Stimulated activated naive CD8-positive, alpha-beta T cell treated with anti-CD3 and anti-CD28 coated beads, Interleukin-15, amount 100 ng/mL, for 72 hours (primary cell): ENCODE measurements around the gene AFG1L.
"Not testable (repeated sequence)": the region's sequence is repeated elsewhere in the genome, so short reads cannot be mapped to it uniquely, and the experiment has no call there.

ENCODE experiments used
- ATAC-seq: fragments of 150-1000 bp; cut with Tn5 transposase; 2 replicates; pipeline ENCODE4 v1.10.0; 2021; ENCODE audit warnings: mild to moderate bottlenecking, moderate library complexity
- DNase-seq, 2 donors: peaks; one replicate each; pipeline ENCODE4 v3.0.0; 2021 to 2022
- H3K27ac Mint-ChIP-seq, 2 donors: one replicate each; pipeline ENCODE4 v1.8.0; 2022; ENCODE audit warnings: mild to moderate bottlenecking in 2 of 2, mixed read lengths in 2 of 2, moderate library complexity in 2 of 2
- H3K27me3 Mint-ChIP-seq: one replicate; pipeline ENCODE4 v1.8.0; 2022; ENCODE audit warnings: mixed read lengths
- H3K4me1 Mint-ChIP-seq: one replicate; pipeline ENCODE4 v1.8.0; 2022; ENCODE audit warnings: mild to moderate bottlenecking, mixed read lengths
- H3K4me3 Mint-ChIP-seq, 2 donors: one replicate each; pipeline ENCODE4 v1.8.0; 2022; ENCODE audit warnings: mild to moderate bottlenecking in 2 of 2, mixed read lengths in 2 of 2, moderate library complexity in 1 of 2
- H3K9me3 Mint-ChIP-seq, 2 donors: one replicate each; pipeline ENCODE4 v1.8.0; 2022; ENCODE audit warnings: mixed read lengths in 2 of 2

Gene AFG1L

DNA sequence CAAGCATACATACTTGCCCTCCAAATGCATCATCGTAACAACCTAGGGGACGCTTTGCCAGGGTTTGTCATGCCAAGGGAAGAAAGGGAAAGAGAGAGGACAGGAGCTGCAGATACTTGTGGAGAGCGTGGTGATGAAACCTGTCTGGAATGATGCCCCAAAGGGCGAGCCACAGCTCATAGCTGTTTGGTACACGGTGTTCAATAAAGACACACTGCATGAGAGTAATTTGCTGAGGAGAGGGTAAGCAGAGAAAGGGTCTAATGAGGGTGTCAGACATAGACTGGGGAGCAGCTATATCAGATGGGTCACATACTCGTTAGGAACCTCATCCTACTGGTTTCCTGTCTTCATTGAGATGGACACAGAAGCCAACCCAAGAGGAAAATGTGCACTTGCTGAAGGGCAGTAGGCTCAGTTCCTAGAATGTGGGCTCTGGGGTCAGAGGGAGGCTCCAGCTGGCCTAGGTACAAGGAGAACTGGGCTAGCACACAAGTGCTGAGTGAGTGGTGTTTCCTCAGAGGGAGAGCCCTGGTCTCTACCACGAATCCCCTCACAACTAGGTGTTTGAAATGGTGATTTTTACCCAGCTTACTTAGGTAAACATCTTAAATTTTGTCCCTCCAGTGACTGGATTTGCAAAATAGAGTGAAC is 260.7 kb downstream of the AFG1L start:
- H3K9me3 Mint-ChIP-seq = no peaks in the 10 kb centered on the region
- ATAC-seq = no peak
- no peak overlapping the region for H3K27ac Mint-ChIP-seq
- peaks cover 29% of the 10 kb centered on the region for H3K27me3 Mint-ChIP-seq
- DNase-seq = no peak
- H3K4me1 Mint-ChIP-seq = peaks cover 13% of the 10 kb centered on the region
- no peak overlapping the region for H3K4me3 Mint-ChIP-seq

GRCh38 chr6:108556250-108556649 is 261.4 kb downstream of the AFG1L start:
- peaks cover 29% of the 10 kb centered on the region for H3K27me3 Mint-ChIP-seq
- H3K4me3 Mint-ChIP-seq = no peak overlapping the region
- H3K27ac Mint-ChIP-seq = no peak overlapping the region
- H3K4me1 Mint-ChIP-seq = peaks cover 13% of the 10 kb centered on the region
- ATAC-seq (no peak), DNase-seq (no peak)
- H3K9me3 Mint-ChIP-seq = no peaks in the 10 kb centered on the region

- H3K27ac Mint-ChIP-seq = peak overlapping the region in 1 of 2 donors; percentile 90
- H3K27me3 Mint-ChIP-seq = peaks cover 35% of the 10 kb centered on the region
- ATAC-seq (no peak), DNase-seq (no peak)
- peaks cover 18% of the 10 kb centered on the region for H3K4me1 Mint-ChIP-seq
- no peaks in the 10 kb centered on the region for H3K9me3 Mint-ChIP-seq
- H3K4me3 Mint-ChIP-seq = peak overlapping the region; percentile 88 to 90
These were observed 262.1 kb downstream of the AFG1L start for GRCh38 chr6:108556866-108557493.

DNA sequence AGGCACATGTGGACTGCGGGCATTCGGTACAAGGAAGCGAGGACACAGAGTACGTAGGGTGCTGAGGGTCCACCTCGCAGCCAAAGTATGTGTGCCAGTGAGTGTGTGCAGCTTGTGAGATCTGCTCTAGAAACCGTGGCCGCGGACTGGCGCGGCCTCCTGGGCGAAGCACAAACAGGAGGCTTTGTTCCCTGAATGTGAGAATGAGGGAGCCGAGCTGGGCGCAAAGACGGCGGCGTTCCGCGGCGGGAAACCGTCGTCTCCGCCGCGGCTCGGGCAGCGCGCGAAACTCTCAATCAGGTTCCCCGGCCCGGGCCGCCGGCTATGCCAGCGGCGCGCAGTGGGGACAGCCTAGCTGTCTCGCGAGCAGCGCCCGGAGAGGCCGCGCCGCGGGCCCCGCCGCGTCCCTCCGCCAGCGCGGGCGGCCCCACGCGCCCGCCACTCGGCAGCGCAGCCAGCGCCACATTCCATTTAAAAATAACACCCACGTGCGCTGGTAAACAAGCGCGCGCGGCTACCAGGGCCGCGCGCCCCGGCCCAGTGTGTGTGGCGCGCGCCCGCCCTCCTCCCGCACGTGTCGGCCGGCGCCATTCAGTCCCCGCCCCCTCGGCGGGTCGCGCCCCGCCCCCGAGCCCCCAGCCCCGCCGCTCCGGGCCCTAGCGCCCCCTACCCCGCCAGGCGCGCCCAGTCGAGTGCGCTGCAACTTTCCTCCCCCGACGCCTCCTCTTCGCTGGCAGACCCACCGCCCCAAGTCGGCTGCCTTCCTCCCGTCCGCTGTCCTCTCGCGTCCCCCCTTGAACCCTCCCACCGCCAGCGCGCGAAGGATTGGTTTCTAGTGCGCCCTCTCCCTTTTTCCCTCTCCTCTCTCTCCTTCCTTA is 262.9 kb downstream of the AFG1L start:
- ATAC-seq (peak; percentile 49), DNase-seq (peak; percentile 55 to 66)
- Mint-ChIP-seq H3K9me3 (no peaks in the 10 kb centered on the region), H3K4me1 (peaks cover 25% of the 10 kb centered on the region), H3K4me3 (peak overlapping the region; percentile 88 to 90), H3K27me3 (peaks cover 42% of the 10 kb centered on the region), H3K27ac (peak overlapping the region; percentile 96 to 98)

- DNase-seq = peak; percentile 93 to 96
- Mint-ChIP-seq H3K27ac (peak overlapping the region; percentile 96 to 98), H3K9me3 (no peaks in the 10 kb centered on the region), H3K4me3 (peak overlapping the region; percentile 88 to 90), H3K27me3 (peaks cover 46% of the 10 kb centered on the region), H3K4me1 (peaks cover 33% of the 10 kb centered on the region)
- peak; percentile 77 for ATAC-seq
These were observed 263.7 kb downstream of the AFG1L start for GRCh38 chr6:108558372-108559096.

- Mint-ChIP-seq H3K27me3 (peaks cover 38% of the 10 kb centered on the region), H3K4me1 (peaks cover 38% of the 10 kb centered on the region), H3K27ac (peak overlapping the region; percentile 96 to 98), H3K9me3 (no peaks in the 10 kb centered on the region), H3K4me3 (peak overlapping the region; percentile 88 to 90)
- peak; percentile 76 for ATAC-seq
- DNase-seq = peak; percentile 78 to 82
These were observed 264.4 kb downstream of the AFG1L start for GRCh38 chr6:108559097-108559883.

DNA sequence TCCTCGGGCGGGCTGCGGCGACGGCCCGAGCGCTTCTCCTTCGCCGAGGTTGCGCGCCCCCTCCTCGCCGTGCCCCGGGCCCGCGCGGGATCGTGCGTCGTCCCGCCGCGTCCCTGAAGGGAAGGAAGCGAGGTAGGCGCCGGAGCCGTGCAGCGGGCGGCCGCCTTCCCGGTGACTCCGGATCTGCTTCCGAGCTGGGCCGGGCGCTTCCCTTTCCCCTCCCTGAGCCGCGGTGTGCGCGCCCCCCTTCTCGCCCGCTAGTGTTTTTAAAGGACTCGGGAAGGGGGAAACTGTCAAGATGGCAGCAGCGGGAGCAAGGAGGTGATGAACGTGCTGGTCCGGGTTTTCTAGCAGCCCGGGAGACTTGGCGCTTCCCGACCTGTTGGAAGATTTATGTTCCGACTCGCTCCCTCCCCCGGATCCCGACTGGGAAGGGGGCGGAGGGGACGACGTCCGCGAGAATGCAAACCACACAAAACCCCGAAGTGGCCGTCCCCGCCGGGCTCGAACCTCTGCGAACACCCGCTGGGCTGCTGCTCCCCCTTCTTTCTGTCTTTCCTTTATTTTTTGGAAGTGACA is 265.1 kb downstream of the AFG1L start:
- no peak for ATAC-seq
- Mint-ChIP-seq H3K27ac (peak overlapping the region in 1 of 2 donors; percentile 72), H3K4me1 (peaks cover 45% of the 10 kb centered on the region), H3K9me3 (no peaks in the 10 kb centered on the region), H3K4me3 (peak overlapping the region; percentile 82 to 90), H3K27me3 (peaks cover 34% of the 10 kb centered on the region)
- DNase-seq = no peak

GRCh38 chr6:108560463-108561308 is 265.8 kb downstream of the AFG1L start, which contains the start of gene FOXO3:
FOXO3 (plus strand) TSS chr6:108560917; CDS start chr6:108561209, 292 bp downstream.
- Mint-ChIP-seq H3K27me3 (peaks cover 27% of the 10 kb centered on the region), H3K9me3 (no peaks in the 10 kb centered on the region), H3K27ac (peak within 1 kb of the TSS in 1 of 2 donors; percentile 72), H3K4me3 (peak within 1 kb of the TSS; percentile 82 to 90), H3K4me1 (peaks cover 52% of the 10 kb centered on the region)
- ATAC-seq (peak; percentile 8), DNase-seq (peak; percentile 50 to 61)

DNA sequence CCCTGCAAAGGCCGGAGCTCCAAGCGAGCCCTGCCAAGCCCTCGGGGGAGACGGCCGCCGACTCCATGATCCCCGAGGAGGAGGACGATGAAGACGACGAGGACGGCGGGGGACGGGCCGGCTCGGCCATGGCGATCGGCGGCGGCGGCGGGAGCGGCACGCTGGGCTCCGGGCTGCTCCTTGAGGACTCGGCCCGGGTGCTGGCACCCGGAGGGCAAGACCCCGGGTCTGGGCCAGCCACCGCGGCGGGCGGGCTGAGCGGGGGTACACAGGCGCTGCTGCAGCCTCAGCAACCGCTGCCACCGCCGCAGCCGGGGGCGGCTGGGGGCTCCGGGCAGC is 266.4 kb downstream of the AFG1L start:
- peak overlapping the region in 1 of 2 donors; percentile 76 for H3K4me3 Mint-ChIP-seq
- H3K27me3 Mint-ChIP-seq = peaks cover 26% of the 10 kb centered on the region
- DNase-seq, H3K9me3 Mint-ChIP-seq, ATAC-seq, H3K27ac Mint-ChIP-seq: not testable (repeated sequence)
- H3K4me1 Mint-ChIP-seq = peaks cover 58% of the 10 kb centered on the region

GRCh38 chr6:108561742-108562502 is 267.1 kb downstream of the AFG1L start:
- ATAC-seq (no peak), DNase-seq (no peak)
- Mint-ChIP-seq H3K4me1 (peaks cover 52% of the 10 kb centered on the region), H3K27ac (no peak overlapping the region), H3K4me3 (peak overlapping the region; percentile 41 to 49), H3K27me3 (peaks cover 22% of the 10 kb centered on the region), H3K9me3 (no peaks in the 10 kb centered on the region)

GRCh38 chr6:108562503-108562993 is 267.7 kb downstream of the AFG1L start:
- peaks cover 20% of the 10 kb centered on the region for H3K27me3 Mint-ChIP-seq
- ATAC-seq = no peak
- no peak for DNase-seq
- H3K27ac Mint-ChIP-seq = peak overlapping the region in 1 of 2 donors; percentile 48
- H3K4me1 Mint-ChIP-seq = peaks cover 45% of the 10 kb centered on the region
- no peaks in the 10 kb centered on the region for H3K9me3 Mint-ChIP-seq
- H3K4me3 Mint-ChIP-seq = peak overlapping the region; percentile 41 to 49

DNA sequence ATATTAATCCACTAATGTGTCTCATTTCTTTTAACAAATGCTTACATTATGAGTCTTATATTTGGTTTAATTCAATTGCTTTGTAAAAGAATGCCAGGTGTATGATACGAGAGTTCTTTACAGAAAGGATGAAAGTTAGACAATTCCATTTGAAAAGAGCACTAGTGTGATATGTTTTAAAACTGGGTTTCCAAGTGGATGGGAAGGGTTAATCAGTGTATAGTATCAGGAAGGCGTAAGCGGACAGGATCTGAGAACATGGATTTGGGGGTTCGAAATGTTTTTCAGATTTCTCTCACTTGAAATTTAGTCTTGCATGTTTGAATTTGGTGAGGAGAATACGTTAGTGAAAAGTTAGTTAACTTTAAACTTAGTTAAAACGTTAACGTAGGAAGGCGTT is 268.4 kb downstream of the AFG1L start:
- no peak for DNase-seq
- no peaks in the 10 kb centered on the region for H3K9me3 Mint-ChIP-seq
- H3K4me1 Mint-ChIP-seq = peaks cover 49% of the 10 kb centered on the region
- H3K27ac Mint-ChIP-seq = no peak overlapping the region
- no peak for ATAC-seq
- H3K4me3 Mint-ChIP-seq = no peak overlapping the region
- peaks cover 20% of the 10 kb centered on the region for H3K27me3 Mint-ChIP-seq

- Mint-ChIP-seq H3K4me1 (peaks cover 52% of the 10 kb centered on the region), H3K9me3 (no peaks in the 10 kb centered on the region), H3K27me3 (peaks cover 20% of the 10 kb centered on the region), H3K4me3 (peak overlapping the region in 1 of 2 donors; percentile 35), H3K27ac (peak overlapping the region in 1 of 2 donors; percentile 72)
- ATAC-seq (no peak), DNase-seq (peak in 1 of 2 donors; percentile 26)
These were observed 269.3 kb downstream of the AFG1L start for GRCh38 chr6:108564178-108564577.
